SIG-M5 treated with dmso at 0.1 percent for 504 hours (cell line): Measurements from ENCODE around the gene SPRTN.
"Not testable (repeated sequence)": the region's sequence is repeated elsewhere in the genome, so short reads cannot be mapped to it uniquely, and the experiment has no call there.

Experiments used
- DNase-seq: peaks from one replicate; lab custom pipeline; 2025; ENCODE audit not compliant: unreplicated experiment; lab: John Stamatoyannopoulos, UW

SPRTN gene

GRCh38 chr1:231335663-231336602 is 2.2 kb upstream of the SPRTN start:
- DNase-seq = no peak

- no peak for DNase-seq
These were observed 1.0 kb upstream of the SPRTN start for GRCh38 chr1:231337043-231337471.

GRCh38 chr1:231337472-231338269 is 422 bp upstream of the SPRTN start, which contains the start of gene EXOC8:
EXOC8 (minus strand) TSS chr1:231337852; CDS start chr1:231337745, 107 bp downstream.
- DNase-seq = peak; percentile 100

GRCh38 chr1:231340328-231341013 is 2.4 kb downstream of the SPRTN start:
- DNase-seq = peak; percentile 47

GRCh38 chr1:231347961-231348360 is 9.9 kb downstream of the SPRTN start:
- DNase-seq = no peak

- DNase-seq = no peak
These were observed 10.3 kb downstream of the SPRTN start for GRCh38 chr1:231348442-231348841.

- not testable (repeated sequence) for DNase-seq
These were observed 10.8 kb downstream of the SPRTN start for GRCh38 chr1:231348856-231349255.

- DNase-seq = no peak
These were observed 13.7 kb downstream of the SPRTN start for GRCh38 chr1:231351816-231352215.

- DNase-seq = no peak
These were observed 15.0 kb downstream of the SPRTN start for GRCh38 chr1:231353086-231353485.

GRCh38 chr1:231354330-231355020 is 16.4 kb downstream of the SPRTN start:
- no peak for DNase-seq

GRCh38 chr1:231355171-231355570 is 17.1 kb downstream of the SPRTN start:
- DNase-seq = no peak

GRCh38 chr1:231357187-231357772 is 19.2 kb downstream of the SPRTN start:
- DNase-seq = no peak

GRCh38 chr1:231357831-231358354 is 19.8 kb downstream of the SPRTN start:
- DNase-seq = peak; percentile 90

GRCh38 chr1:231359113-231359512 is 21.0 kb downstream of the SPRTN start:
- DNase-seq = peak; percentile 97

GRCh38 chr1:231362325-231362724 is 24.2 kb downstream of the SPRTN start:
- DNase-seq = no peak

- no peak for DNase-seq
These were observed 25.5 kb downstream of the SPRTN start for GRCh38 chr1:231363624-231364023.

- DNase-seq = no peak
These were observed 26.1 kb downstream of the SPRTN start for GRCh38 chr1:231364192-231364591.

GRCh38 chr1:231369282-231369681 is 31.2 kb downstream of the SPRTN start:
- no peak for DNase-seq

GRCh38 chr1:231372501-231372900 is 34.4 kb downstream of the SPRTN start:
- DNase-seq = no peak

- DNase-seq = no peak
These were observed 36.3 kb downstream of the SPRTN start for GRCh38 chr1:231374394-231374793.
